GM18868 (cell line): ENCODE results near the gene FAM184B.
"Not testable (repeated sequence)": the region's sequence is repeated elsewhere in the genome, so short reads cannot be mapped to it uniquely, and the experiment has no call there.

Experiments used
- ATAC-seq: cut with Tn5 transposase; IDR thresholded peaks from one replicate; pipeline ENCODE4 v1.9.1; 2021; ENCODE audit warnings: mild to moderate bottlenecking, moderate library complexity; ENCODE audit not compliant: unreplicated experiment

FAM184B gene

GRCh38 chr4:17690135-17690534 lies 91.3 kb downstream of the FAM184B start:
- ATAC-seq, result no peak

DNA sequence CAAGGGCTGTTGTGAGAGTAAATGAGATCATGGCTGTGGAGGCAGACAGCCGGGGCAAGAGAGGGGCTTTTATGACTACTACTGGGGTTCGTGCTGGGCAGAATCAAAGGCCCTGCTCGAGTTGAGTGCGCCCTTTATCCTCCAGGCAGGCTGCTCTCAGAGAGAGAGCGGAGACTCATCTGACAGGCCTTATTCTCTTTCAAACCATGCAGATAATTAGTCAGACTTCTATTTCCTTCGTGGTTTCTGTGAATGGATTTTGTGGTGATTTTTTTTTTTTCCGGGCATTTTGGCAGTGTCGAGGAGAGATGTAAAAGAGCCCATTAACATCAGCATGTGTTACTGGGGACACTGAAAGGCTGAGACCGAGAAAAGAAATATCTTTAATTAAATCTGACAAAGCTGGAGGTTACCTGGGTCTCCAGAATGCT lies 93.4 kb downstream of the FAM184B start:
- ATAC-seq, result no peak

DNA sequence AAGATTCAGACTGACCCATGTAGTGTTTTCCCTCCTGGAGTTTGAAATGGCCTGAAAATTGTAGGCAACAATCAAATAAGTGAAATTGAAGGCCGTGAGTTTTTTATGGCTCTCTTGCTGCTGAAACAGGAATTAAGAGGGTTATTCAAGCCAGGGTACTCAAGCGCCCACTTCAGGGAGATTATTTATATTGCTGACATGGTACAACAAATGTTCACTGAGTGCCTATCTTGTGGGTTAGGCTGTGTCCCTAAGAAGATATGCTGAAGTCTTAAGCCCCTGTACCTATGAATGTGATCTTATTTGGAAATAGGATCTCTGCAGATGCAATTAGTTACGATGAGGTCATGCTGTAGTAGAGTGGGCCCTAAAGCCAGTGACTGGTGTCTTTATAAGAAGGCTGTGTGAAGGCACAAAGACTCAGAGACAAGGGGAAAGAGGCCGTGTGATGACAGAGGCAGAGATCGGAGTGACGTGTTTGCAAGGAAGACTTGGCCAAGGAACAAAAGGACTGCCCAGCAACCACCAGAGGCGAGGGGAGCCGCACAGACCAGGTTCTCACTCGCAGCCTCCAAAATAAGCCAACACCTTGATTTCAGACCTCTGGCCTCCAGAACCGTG lies 94.1 kb downstream of the FAM184B start:
- no peak for ATAC-seq

- not testable (repeated sequence) for ATAC-seq
Observed at GRCh38 chr4:17684648-17685047, 96.8 kb downstream of the FAM184B start.

DNA sequence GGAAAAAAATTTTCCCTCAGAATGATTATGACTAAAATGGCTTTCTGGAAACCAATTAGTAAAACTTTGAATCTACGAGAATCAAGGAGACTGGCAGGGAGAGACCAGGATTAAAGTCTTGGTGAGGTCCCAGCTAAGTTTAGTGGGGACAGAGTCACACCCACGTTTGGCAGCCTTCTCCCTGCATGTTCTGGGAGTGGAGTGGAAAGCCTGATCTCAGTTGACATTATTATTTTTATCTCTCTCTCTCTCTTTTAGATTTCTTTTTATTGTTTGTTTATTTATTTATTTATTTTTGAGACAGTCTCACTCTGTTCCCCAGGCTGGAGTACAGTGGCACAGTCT lies 99.2 kb downstream of the FAM184B start:
- ATAC-seq, result no peak

GRCh38 chr4:17681281-17682221 lies 99.9 kb downstream of the FAM184B start:
- ATAC-seq, result no peak

GRCh38 chr4:17680559-17681280 lies 100.7 kb downstream of the FAM184B start:
- no peak for ATAC-seq

DNA sequence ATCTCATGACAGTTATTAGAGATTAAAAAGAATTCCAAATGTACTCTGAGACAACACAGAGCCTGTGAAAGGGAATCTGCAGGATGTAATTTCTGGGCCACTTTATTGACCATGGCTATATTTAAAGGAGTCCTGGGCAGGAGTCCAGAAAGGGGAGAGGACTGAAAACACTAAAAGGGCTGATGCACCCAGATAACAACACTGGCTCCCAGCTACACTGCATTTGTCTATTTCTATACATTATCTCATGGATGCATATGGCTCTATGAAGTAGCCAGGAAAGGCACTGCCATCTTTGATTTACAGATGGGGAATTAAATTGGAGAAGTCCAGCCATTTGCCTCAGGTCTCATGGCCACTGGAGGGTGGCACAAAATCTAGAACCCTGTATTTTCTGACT lies 111.0 kb downstream of the FAM184B start:
- ATAC-seq, result no peak

GRCh38 chr4:17667653-17668201 lies 113.7 kb downstream of the FAM184B start:
- peak; percentile 22 for ATAC-seq

- ATAC-seq, result no peak
Observed at GRCh38 chr4:17667253-17667652, 114.2 kb downstream of the FAM184B start.

DNA sequence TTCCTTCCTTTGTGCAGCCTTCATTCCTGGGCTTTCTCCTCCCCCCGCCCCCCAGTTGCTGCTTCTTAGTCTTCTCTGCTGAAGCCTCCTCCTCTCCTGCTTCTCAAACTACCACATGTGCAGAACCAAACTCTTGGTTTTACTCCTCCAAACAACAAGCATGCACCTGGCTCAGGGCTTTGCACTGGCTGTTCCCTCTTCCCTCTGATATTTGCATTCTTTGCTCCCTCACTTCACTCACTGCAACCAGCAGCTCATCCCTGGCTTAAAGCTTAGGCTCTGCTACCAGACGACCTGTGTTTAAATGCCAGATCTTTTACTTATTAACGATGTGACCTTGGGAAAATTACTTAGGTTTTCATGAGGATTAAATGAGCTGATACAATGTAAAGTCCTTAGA lies 115.6 kb downstream of the FAM184B start:
- no peak for ATAC-seq

DNA sequence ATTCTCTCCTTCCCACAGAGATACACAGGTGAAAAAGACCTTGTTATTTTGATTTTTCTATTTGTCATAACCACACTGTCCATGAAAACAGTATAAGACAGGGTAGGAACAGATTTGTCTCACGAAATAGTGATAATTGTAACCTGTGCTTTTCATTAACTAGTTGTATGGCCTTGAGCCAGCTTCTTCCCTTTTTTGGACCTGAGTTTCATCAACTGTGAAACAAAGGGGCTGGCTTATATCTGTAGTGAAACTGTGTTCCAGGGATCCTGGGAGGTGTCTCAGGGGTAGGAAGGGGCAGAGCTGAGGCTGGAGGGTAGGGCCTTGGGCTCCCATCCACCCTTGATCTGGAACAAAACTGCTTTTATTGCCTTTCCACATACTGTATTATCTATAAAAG lies 116.1 kb downstream of the FAM184B start:
- peak; percentile 22 for ATAC-seq

DNA sequence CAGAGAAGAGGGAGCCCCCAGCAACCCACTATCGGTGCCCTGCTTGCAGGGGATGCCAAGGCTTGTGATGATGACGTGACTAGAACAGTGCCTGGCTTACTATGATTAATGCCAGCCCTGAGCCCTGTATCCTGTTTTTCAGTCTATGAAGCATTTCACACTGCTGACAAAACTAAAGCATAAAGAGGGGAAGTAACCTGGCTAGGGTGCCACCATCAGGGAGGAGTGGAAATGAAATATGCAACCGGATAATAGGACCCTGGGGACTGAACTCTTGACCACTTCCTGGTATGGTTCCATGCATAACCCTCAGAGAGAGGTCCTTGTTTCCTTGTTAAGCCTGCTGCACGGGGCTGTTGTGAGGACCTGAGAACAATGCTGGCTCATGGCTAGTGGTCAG lies 116.7 kb downstream of the FAM184B start:
- peak; percentile 90 for ATAC-seq

DNA sequence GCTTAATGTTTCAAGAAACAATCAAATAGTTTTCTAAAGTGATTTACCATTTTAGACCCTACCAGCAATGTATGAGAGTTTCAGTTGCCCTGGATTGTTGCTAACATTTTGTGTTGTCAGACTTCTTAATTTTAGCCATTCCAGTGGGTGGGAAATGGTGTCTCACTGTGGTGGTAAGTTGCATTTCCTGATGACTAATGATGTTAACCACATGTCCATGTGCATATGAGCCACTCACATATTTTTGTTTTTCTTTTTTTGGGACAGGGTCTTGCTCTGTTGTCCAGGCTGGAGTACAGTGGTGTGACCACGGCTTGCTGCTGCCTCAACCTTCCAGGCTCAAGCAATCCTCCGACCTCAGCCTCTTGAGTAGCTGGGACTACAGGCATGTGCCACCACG lies 118.7 kb downstream of the FAM184B start:
- ATAC-seq, result no peak

DNA sequence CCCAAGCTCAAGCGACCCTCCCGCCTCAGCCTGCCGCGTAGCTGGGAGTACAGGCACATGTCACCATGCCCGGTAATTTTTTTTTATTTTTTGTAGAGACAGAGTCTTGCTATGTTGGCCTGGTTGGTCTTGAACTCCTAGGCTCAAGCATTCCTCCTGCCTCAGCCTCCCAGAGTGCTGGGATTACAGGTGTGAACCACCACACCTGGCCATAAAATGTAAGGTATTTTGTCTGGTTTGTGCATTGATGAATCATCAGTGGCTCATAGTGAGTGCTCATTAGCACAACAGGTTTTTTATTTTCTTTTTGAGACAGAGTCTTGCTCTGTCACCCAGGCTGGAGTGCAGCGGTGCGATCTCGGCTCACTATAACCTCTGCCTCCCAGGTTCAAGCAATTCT lies 122.2 kb downstream of the FAM184B start:
- ATAC-seq, result not testable (repeated sequence)

GRCh38 chr4:17657849-17658248 lies 123.6 kb downstream of the FAM184B start:
- ATAC-seq, result no peak

DNA sequence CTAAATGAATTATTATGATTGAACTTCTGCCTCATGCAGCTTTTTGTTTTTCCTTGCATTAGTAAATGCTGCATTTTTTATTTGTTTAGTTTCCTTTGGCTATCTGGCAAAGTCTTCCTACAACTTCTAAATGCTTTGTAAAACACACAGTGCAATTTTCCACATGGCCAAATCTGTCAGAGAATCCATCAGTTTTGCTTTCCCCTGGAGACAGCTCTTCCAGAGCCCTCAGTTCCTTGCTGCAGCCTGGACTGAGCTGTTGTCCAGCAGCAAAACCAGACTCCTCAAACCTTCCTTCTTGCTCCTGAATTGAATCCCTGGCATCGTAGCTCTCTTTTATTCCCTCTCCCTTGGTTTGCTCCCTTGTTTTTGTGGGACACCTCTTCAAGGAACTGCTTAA lies 124.3 kb downstream of the FAM184B start:
- ATAC-seq, result no peak

GRCh38 chr4:17654701-17655100 lies 126.7 kb downstream of the FAM184B start:
- ATAC-seq, result no peak

DNA sequence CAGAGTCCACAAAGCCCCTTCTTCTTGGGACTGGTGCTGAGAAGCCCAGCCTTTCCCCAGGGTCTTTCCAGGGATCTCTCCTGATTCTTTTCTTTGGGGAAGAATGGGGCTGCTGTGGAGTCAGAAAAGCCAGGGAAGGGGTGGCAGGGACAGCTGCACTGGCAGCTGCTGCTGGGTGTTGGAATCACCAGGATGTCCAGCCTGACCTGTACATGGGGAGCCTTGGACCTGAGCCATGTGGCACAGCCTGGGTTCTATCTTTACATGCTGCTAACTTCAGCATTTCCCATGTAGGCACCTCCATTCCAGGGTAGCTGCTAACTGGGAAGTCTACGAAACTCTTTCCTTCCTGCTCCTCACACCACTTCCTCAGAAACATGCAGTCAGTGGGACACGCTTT lies 131.0 kb downstream of the FAM184B start:
- no peak for ATAC-seq

- no peak for ATAC-seq
Observed at GRCh38 chr4:17647927-17648326, 133.5 kb downstream of the FAM184B start.

- no peak for ATAC-seq
Observed at GRCh38 chr4:17647176-17647806, 134.1 kb downstream of the FAM184B start.
